LNCaP clone FGC (cell line): ENCODE results near the gene GDPD4.
"Not testable (repeated sequence)": the region's sequence is repeated elsewhere in the genome, so short reads cannot be mapped to it uniquely, and the experiment has no call there.

Experiments used
- DNase-seq: peaks from one replicate; pipeline ENCODE4 v3.0.0-alpha.2; 2011; ENCODE audit warnings: low read depth
- H3K4me3 ChIP-seq: 2 replicates; pipeline ENCODE4 v1.5.1; 2011; ENCODE audit warnings: mild to moderate bottlenecking, low read depth, low read length, control low read depth
- TF ChIP-seq, protein P1 (sequence below): IDR thresholded peaks from 2 replicates; pipeline ENCODE4 v1.5.1; 2012; ENCODE audit warnings: mild to moderate bottlenecking; ENCODE audit not compliant: control insufficient read depth, insufficient read depth; ENCODE audit errors: extremely low read depth

The GDPD4 gene

DNA sequence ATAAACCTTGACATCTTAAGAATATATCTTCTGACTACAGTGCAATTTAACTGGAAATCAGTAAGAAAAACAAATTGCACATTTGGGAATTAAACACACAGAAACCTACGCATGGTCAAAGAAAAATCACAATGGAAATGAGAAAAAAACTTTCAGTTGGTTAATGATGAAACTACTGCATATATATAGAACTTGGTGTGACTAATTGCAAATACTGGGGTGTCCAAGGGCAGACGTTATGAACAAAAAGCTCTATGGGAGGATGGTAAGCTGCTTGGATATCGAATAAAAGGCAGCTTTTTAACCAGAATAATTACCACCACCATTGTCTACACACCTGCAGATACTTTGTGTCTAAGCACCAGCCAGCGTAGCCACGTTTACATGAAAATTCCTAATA is 791 bp downstream of the GDPD4 start:
- no peak overlapping the region for H3K4me3 ChIP-seq
- no peak for DNase-seq
- TF ChIP-seq, protein P1, sequence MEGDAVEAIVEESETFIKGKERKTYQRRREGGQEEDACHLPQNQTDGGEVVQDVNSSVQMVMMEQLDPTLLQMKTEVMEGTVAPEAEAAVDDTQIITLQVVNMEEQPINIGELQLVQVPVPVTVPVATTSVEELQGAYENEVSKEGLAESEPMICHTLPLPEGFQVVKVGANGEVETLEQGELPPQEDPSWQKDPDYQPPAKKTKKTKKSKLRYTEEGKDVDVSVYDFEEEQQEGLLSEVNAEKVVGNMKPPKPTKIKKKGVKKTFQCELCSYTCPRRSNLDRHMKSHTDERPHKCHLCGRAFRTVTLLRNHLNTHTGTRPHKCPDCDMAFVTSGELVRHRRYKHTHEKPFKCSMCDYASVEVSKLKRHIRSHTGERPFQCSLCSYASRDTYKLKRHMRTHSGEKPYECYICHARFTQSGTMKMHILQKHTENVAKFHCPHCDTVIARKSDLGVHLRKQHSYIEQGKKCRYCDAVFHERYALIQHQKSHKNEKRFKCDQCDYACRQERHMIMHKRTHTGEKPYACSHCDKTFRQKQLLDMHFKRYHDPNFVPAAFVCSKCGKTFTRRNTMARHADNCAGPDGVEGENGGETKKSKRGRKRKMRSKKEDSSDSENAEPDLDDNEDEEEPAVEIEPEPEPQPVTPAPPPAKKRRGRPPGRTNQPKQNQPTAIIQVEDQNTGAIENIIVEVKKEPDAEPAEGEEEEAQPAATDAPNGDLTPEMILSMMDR = no peak

DNA sequence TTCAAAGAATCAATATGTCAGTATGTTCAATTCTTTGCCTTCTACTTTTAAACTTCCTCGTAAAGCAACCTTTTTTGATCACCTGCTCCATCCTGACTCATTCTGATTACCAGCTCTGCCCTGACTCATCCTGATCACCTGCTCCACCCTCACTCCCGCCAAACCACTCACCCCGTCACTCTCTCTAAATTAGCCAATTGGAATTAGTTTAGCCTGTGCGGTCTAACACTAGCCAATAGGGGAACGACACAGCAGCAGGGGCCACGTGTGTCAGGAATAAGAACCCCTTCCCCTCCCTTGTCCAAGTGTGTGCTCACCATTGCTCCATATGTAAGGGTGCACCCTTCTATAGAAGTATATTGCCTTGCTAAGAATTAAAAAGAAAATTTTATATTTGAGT is 1.5 kb downstream of the GDPD4 start:
- H3K4me3 ChIP-seq, DNase-seq: not testable (repeated sequence)

DNA sequence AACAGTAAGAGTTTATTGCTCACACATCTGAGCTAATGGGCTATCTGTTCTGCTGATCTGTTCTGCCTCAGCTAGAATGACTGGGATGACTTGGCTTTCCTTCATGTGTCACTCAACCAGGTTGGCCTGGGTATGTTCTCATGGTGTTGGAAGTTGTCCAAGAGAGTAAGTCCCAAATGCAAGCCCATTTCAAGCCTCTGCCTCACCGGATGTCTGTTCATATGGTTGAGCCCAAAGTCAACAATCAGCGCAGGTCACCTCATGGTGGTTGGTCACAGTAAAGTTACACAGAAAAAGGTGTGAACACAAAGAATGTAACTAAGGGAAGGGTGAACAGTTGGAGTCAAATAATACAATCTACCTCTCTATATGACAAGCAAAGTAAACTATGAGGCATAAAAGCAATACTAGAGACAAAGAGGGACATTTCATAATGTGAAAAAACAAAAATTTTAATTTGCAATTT is 1.9 kb downstream of the GDPD4 start:
- H3K4me3 ChIP-seq = no peak overlapping the region
- peak; percentile 44 for DNase-seq
- TF ChIP-seq, protein P1 = no peak

DNA sequence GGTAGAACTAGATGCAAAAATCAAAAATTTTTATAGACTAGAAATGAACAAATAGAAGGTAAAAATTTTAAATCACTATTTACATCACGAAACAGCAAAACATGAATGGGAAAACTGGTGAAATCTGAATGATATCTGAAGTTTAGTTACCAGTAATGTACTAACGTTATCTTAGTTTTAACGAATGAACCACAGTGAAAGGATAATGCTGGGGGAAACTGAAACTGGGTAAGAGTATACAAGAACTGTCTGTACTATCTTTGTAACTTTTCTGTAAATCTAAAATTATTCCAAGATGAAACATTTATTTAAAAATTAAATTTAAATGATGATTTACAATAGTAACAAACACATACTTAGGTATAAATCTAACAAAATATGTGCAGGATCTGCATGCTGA is 7.4 kb downstream of the GDPD4 start:
- TF ChIP-seq, protein P1 = no peak
- DNase-seq = no peak
- no peak overlapping the region for H3K4me3 ChIP-seq

DNA sequence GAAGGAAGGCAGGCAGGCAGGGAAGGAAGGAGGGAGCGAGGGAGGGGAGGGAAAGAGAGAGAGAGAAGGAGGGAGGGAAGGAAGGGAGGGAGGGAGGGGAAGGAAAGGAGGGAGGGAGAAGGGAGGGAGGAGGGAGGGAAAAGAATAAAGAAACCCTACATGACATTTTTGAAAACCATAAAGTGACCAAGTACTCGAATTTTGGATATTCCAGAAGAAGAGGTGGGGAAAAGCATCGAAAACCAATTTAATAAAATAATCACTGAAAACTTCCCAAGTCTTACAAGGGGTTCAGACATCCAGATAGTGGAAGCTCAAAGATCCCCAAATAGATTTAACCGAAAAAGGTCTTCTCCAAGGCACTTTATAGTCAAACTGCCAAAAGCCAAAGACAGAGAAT is 11.7 kb downstream of the GDPD4 start:
- no peak overlapping the region for H3K4me3 ChIP-seq
- DNase-seq = no peak
- TF ChIP-seq, protein P1 = no peak

DNA sequence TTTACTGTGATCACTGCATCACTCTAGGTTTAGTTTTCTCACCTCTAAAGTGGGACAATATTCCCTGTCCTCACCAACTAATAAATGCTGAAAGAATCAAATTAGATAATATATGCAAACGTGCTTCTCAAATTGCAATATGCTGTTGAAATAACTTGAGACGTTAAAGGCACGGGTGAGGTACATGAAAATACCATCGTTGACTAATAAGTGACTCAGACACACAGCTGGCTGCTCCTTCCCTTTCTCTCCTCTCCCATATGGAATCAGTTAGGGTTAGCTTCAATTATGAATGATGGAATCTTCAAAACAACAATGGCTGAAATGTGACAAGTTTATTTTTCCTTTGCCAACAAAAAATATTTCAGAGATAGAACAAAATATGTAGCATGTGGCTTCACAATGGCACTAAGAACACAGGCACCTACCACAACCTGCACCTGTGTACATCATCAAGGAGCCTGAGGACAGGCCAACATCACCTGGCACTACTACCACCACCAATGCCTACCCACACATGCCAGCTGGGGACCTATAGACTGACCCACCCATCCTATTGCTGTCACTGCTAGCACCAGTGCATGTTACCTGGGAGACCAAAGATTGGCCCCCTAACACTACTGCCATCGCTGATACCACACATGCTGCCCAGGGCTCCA is 13.7 kb downstream of the GDPD4 start:
- H3K4me3 ChIP-seq = no peak overlapping the region
- no peak for DNase-seq
- TF ChIP-seq, protein P1 = no peak

DNA sequence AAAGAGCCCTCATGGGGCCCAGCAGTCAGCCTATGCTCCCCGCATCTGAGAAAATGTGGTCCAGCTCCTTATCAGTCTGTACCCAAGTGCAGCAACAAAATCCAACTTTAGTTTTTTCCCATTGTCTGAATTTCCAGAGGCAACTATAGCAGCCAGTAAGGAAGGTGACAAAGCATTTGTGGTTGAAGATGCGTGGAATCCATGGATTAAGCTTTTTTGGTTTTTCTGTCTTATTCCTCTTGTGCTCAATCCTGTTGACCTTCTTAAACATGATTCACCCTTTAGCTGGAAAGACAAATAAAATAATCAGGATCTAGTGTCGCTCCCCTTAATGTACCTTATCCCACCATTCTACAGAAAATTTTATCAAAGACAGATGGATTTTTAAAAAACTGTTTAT is 14.3 kb downstream of the GDPD4 start:
- no peak overlapping the region for H3K4me3 ChIP-seq
- TF ChIP-seq, protein P1 = no peak
- DNase-seq = no peak
